AG09309 (cell line): Measurements from ENCODE around the gene CFAP77.

Experiments used
- DNase-seq: peaks from one replicate; pipeline ENCODE4 v3.0.0-alpha.2; 2010; ENCODE audit warnings: low read depth
- H3K4me3 ChIP-seq: 2 replicates; pipeline ENCODE4 v1.5.1; 2011; ENCODE audit warnings: mild to moderate bottlenecking, low read depth, low read length, moderate library complexity; ENCODE audit not compliant: control insufficient read depth
- CTCF ChIP-seq: IDR thresholded peaks from 2 replicates; pipeline ENCODE4 v1.5.1; 2011; ENCODE audit warnings: mild to moderate bottlenecking, low read depth, low read length, inconsistent platforms; ENCODE audit not compliant: insufficient read depth, control insufficient read depth; ENCODE audit errors: missing control alignments

Gene CFAP77

GRCh38 chr9:132500193-132500592, 90.2 kb downstream of the CFAP77 start:
- no peak for DNase-seq
- H3K4me3 ChIP-seq, result no peak overlapping the region
- TF ChIP-seq CTCF, result no peak

DNA sequence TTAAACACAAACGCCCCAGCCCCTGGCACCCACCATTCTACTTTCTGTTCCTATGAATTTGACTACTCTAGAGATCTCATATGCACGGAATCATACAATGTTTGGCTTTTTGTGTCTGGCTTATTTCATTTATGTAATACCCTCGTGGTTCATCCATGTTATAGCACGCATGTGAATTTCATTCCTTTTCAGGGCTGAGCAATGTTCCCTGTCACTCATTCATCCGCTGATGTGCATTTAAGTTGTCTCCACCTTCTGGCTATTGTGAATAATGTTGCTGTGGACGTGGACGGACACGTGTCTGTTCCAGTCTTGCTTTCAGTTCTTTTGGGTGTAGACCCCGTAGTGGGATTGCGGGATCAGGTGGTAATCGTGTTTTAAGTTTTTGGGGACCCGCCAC, 92.5 kb downstream of the CFAP77 start:
- no peak for TF ChIP-seq CTCF
- no peak for DNase-seq
- no peak overlapping the region for H3K4me3 ChIP-seq

GRCh38 chr9:132503116-132503515, 93.1 kb downstream of the CFAP77 start:
- no peak for DNase-seq
- H3K4me3 ChIP-seq, result no peak overlapping the region
- TF ChIP-seq CTCF, result no peak

DNA sequence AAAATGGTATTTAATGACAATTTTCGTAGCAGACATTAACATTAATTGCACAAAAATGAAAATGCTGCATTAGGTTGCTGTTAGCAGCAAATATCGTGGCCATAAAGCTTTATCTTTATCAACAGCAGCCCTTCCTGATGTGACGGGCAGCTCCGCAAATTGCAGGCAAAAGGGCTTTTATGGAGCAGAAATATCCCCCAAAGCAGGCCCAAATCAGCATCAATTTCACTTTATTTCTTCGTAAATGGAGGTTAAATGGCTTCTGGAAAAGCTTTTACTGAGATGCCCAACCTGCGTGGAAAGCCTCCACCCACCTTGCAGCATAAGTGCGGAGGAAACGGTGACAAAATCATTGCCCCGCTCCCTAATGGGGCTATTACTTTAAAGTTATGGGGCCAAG, 94.5 kb downstream of the CFAP77 start:
- H3K4me3 ChIP-seq, result no peak overlapping the region
- TF ChIP-seq CTCF, result no peak
- no peak for DNase-seq

- TF ChIP-seq CTCF, result no peak
These were observed 96.1 kb downstream of the CFAP77 start for GRCh38 chr9:132505991-132506655.

DNA sequence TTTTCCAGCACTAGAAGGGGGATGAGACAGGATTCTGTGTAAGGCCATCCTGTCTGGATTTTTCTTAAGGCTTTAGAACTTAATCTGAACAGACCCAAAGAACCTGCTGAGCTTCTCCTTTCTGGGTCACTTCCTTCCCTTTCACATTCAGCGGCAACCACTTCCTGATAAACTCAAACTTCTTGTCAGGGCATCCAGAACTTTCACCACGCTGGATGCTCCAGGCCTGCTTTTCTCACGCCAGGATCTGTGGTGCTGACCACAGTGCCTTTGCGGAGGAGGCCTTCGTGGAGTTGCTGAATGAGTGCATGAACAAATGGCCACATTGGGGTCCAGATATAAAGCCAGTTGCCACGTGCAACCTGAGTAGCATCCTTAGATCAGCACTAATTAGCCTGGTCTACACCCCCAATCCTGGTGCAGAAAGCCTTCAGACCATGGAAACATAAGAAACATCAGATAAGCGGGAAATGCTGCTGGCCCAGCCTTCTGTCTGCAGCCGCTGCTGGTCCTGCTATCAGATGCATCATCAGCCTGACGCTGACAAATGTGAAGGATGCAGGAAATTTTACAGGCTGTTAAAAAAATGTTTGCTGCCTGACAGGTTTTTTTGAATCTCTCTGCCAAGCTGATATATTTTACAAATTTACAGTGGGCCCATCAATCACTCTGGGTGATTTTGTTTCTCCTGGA, 97.1 kb downstream of the CFAP77 start:
- DNase-seq, result no peak
- TF ChIP-seq CTCF, result no peak
- H3K4me3 ChIP-seq, result no peak overlapping the region

More at GRCh38 chr9:132505991-132506655, 96.1 kb downstream of the CFAP77 start:
- no peak overlapping the region for H3K4me3 ChIP-seq
- no peak for DNase-seq
